PC-3 (cell line): Measurements from ENCODE around the gene TDRD15.

Experiments used
- EZH2 ChIP-seq: fragments of 300-600 bp; sonication (generic); IDR thresholded peaks from one replicate; pipeline ENCODE4 v1.6.1; 2017; ENCODE audit warnings: antibody characterized with exemption, mild to moderate bottlenecking, low read length; ENCODE audit not compliant: unreplicated experiment
- EZH2phosphoT487 ChIP-seq: fragments of 300-600 bp; sonication (generic); IDR thresholded peaks from 2 replicates; pipeline ENCODE4 v1.6.1; 2018; ENCODE audit warnings: mild to moderate bottlenecking, antibody characterized with exemption, low read length, borderline replicate concordance
- TF ChIP-seq, protein P1 (sequence below): fragments of 300-600 bp; sonication (generic); conservative IDR thresholded peaks from 2 replicates; pipeline ENCODE4 v1.5.1; 2017; ENCODE audit warnings: antibody characterized with exemption, low read depth, mild to moderate bottlenecking, low read length

DNA sequence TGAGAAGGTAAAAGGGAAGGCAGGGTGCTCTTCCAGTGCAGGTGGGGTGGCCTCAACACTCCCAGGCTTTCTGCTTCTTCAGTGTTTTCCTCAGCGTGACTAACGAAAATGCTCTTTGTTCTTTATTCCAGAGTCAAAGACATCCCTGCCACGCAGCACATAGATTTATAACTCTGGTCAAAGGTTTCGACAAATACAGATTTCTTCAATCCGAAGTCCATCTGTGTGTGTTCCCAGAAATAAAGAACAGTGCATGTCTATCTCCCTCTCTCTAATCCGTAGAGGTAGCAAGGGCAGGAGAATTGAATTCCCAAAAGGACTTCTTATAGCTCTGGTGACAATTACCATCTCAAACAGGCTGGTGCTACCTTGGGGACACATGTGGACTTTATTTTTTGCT, 26.4 kb upstream of the TDRD15 start:
- TF ChIP-seq EZH2phosphoT487, result no peak
- TF ChIP-seq, protein P1, sequence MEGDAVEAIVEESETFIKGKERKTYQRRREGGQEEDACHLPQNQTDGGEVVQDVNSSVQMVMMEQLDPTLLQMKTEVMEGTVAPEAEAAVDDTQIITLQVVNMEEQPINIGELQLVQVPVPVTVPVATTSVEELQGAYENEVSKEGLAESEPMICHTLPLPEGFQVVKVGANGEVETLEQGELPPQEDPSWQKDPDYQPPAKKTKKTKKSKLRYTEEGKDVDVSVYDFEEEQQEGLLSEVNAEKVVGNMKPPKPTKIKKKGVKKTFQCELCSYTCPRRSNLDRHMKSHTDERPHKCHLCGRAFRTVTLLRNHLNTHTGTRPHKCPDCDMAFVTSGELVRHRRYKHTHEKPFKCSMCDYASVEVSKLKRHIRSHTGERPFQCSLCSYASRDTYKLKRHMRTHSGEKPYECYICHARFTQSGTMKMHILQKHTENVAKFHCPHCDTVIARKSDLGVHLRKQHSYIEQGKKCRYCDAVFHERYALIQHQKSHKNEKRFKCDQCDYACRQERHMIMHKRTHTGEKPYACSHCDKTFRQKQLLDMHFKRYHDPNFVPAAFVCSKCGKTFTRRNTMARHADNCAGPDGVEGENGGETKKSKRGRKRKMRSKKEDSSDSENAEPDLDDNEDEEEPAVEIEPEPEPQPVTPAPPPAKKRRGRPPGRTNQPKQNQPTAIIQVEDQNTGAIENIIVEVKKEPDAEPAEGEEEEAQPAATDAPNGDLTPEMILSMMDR, result no peak
- no peak for TF ChIP-seq EZH2
